CD4-positive, alpha-beta T cell treated with Interleukin-6 at 100 ng/mL for 8 hours (primary cell): Measurements from ENCODE around the gene KRT3.
"Not testable (repeated sequence)": the region's sequence is repeated elsewhere in the genome, so short reads cannot be mapped to it uniquely, and the experiment has no call there.

Experiments used
- DNase-seq: peaks from one replicate; pipeline ENCODE4 v3.0.0-alpha.2; 2020; ENCODE audit warnings: mixed read lengths, low spot score

KRT3 gene

GRCh38 chr12:52760623-52761022 is 35.3 kb downstream of the KRT3 start:
- DNase-seq = no peak

- no peak for DNase-seq
These were observed 36.2 kb downstream of the KRT3 start for GRCh38 chr12:52759695-52760094.

GRCh38 chr12:52759218-52759617 is 36.7 kb downstream of the KRT3 start:
- DNase-seq = no peak

- no peak for DNase-seq
These were observed 38.3 kb downstream of the KRT3 start for GRCh38 chr12:52757449-52758176.

DNA sequence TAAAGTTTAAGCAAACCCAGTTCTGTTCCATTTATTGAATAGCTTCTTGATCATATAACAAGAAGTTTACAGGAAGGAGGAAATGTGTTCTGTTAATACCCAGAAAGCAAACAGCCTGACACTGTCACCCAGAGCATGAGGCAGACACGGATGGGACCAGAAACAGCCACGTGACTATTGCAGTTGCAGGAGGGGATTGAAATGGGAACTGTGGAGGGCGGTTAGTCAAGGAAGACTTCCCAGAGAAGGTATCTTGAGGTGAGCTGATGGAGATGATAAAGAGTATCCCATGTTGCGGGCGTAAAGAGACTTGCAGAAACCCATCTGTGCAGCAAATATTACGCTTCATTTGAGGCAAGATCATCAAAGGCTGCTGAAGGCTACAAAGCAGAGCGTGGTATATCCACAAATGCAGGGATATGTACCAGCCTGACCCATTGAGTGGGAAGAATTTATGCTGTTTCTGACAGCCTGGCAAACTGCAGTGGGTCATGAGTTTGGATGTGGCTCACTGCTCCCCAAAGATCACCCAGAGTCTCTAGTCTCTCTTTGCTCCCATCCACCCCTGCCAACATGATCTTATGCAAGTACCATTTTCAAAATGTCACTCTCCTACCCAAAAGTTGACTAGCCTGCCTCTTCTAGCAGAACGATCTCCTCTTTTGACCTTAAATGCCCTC is 39.5 kb downstream of the KRT3 start:
- DNase-seq = no peak

- no peak for DNase-seq
These were observed 40.4 kb downstream of the KRT3 start for GRCh38 chr12:52755533-52755932.

DNA sequence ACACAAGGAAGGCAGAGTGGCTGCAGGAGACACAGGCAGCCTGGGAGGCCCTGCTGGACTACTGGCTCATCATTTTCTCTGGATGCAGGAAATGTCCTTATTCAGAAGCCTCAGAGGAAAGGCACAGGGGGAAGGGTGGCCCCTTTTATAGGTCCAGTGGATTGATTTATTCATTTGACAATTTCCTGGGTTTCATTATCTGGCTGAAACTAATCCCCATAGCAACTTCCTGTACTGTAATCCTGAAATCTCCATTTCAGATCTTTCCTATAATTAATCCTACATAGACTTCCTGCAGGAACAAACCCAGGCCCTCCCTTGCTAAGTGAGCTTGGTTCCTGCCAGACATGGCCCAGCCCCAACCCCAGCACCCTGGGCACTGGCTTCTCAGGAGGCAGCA is 41.8 kb downstream of the KRT3 start:
- DNase-seq = no peak

- DNase-seq = no peak
These were observed 42.6 kb downstream of the KRT3 start for GRCh38 chr12:52753283-52753682.

DNA sequence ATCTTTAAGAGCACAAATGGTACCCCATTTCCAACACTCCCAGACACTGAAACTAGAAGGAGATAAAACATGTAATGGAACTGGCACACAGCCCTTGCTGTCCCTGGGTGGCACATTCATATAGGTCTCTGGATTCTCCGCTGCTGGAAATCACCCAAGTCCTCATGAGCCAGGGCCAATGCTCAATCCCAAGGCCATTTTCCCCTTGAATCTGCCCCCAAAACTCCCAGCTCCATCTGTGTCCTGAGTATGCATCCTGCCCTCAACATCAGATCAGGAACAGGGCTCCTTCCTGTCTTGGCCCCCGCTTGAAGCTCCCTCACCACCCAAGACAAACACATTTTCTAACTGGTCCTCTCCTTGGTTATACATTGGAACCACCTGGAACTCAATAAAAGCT is 43.4 kb downstream of the KRT3 start:
- no peak for DNase-seq

DNA sequence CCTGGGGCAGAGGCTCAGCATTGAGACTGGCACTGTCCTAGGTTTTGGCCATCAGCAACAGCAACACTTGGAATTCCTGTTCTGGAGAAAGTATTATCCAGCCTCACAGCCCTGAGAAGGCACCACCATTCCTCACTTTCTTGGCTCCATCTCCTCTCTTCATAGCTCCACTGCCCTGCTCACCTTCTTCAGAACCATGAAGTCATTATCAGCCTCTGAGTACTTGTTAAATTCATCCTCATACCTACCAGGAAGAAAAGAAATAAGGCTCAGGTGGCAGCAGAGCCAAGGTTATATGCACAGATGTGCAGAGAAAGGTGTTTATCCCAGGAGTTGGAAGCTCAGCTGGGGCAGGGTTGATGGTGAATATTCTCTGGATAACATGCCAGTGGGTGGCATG is 44.1 kb downstream of the KRT3 start:
- no peak for DNase-seq

GRCh38 chr12:52750532-52750931 is 45.4 kb downstream of the KRT3 start:
- DNase-seq = not testable (repeated sequence)

DNA sequence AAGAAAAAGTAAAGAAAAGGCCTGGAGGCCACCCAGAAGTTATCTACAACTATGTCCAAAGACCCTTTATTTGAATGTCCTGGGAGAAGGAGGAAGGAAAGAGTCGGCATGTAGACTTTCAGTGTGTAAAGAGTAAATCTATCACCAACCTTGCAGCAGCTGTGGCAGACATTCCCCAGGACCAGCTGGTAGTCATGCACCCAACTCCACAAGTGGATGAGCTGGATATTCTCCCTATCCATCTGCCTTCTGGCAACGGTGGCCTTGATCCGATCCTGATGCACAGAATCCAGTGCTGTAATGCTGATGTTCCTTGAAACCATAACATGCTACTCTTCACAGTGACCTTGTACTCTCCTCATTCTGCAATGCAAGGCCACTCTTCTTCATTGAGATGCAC is 46.1 kb downstream of the KRT3 start:
- DNase-seq = no peak

- no peak for DNase-seq
These were observed 47.3 kb downstream of the KRT3 start for GRCh38 chr12:52748578-52748977.

- no peak for DNase-seq
These were observed 50.4 kb downstream of the KRT3 start for GRCh38 chr12:52745554-52745953.

- DNase-seq = no peak
These were observed 51.3 kb downstream of the KRT3 start for GRCh38 chr12:52744493-52745156.

GRCh38 chr12:52742822-52743457 is 53.0 kb downstream of the KRT3 start:
- no peak for DNase-seq

DNA sequence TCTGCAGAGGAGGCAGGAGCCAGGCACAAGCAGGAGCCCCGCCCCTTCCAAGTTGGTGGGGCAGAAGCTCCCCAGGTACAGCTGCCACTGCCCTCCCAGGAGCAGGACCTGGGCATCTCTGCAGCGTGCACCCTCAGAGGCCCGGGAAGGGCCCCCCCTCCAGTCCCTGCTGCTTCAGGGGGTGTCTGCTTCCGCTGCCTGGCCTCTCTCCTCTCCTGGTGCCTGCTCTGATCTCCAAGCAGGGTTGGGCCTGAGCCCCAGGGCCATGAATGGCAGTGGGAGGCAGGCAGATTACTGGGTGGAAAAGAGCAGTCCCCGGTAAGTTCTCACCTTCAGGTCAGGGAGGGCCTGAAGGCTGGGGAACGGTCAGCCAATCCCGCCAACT is 53.7 kb downstream of the KRT3 start:
- no peak for DNase-seq

GRCh38 chr12:52741375-52742195 is 54.3 kb downstream of the KRT3 start:
- DNase-seq = peak; percentile 41

DNA sequence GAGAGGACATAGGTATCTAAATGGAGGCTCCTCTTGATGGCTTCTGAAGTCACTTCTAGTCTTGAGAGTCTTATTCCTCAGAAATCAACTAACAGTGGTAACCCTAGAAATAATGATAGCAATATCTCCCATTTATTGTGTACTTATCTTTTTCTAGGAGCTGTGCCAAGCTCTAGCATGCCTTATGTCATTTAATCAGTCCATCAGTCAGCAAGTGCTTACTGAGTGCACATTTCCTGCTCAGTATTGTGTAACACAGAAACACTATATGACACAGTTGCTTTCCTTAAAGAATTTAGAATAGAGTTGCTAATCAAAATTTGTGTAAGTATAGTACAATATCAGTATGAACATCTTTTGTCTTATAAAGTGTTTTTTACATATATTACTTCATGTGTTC is 55.3 kb downstream of the KRT3 start:
- DNase-seq = no peak

DNA sequence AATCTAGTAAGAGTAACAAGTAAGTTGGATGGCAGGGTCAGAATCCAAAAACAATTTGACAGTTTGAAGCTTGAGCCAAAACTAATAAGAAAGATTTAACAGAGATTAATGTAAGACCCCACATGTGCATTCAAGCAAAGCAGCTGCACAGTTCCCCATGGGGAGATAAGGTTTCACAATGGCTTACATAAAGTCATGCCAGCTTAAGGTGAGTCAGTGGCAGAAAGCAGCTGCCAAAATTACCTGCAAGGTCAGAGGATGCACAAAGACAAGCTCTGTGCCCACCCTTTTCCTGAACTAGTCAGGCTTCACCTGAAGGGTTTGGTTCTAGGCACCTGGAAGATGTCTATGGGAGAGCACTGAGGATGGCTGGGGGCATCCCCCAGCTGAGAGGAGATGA is 56.0 kb downstream of the KRT3 start:
- DNase-seq = no peak
